NB4 (cell line): ENCODE results near the gene USF3.

ENCODE experiments used
- MYC ChIP-seq: IDR thresholded peaks from 2 replicates; pipeline ENCODE4 v1.6.1; 2011; ENCODE audit warnings: low read depth, low read length
- POLR2A ChIP-seq: IDR thresholded peaks from 2 replicates; pipeline ENCODE4 v1.6.1; 2011; ENCODE audit warnings: mild to moderate bottlenecking; ENCODE audit not compliant: insufficient read length; ENCODE audit errors: extremely low read depth
- TF ChIP-seq, protein P1 (sequence below): IDR thresholded peaks from one replicate; pipeline ENCODE4 v1.5.1; 2012; ENCODE audit warnings: low read depth, low read length
- TF ChIP-seq, protein P2 (sequence below): IDR thresholded peaks from 2 replicates; pipeline ENCODE4 v1.6.1; 2011; ENCODE audit warnings: low read depth, low read length

DNA sequence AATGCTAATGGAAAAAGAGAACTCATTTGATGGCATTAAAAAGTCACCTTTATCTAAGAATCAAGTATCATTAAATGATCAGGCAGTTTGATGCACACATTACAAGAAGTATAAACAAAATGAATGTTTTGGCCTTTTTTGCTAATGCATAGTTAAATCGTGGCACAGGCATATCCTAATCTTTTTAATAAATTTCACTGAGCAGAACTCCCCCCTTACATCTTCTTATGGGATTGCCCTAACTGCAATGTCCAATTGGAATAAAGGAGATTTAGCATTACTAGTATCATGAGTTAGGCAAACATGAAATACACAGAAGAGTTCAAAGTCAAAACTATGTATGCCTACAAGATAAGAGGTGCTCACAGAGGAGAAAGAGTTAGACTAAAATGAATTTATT lies 32.7 kb downstream of the USF3 start:
- TF ChIP-seq POLR2A (no peak), MYC (no peak)
- TF ChIP-seq, protein P1, sequence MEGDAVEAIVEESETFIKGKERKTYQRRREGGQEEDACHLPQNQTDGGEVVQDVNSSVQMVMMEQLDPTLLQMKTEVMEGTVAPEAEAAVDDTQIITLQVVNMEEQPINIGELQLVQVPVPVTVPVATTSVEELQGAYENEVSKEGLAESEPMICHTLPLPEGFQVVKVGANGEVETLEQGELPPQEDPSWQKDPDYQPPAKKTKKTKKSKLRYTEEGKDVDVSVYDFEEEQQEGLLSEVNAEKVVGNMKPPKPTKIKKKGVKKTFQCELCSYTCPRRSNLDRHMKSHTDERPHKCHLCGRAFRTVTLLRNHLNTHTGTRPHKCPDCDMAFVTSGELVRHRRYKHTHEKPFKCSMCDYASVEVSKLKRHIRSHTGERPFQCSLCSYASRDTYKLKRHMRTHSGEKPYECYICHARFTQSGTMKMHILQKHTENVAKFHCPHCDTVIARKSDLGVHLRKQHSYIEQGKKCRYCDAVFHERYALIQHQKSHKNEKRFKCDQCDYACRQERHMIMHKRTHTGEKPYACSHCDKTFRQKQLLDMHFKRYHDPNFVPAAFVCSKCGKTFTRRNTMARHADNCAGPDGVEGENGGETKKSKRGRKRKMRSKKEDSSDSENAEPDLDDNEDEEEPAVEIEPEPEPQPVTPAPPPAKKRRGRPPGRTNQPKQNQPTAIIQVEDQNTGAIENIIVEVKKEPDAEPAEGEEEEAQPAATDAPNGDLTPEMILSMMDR: no peak
- TF ChIP-seq, protein P2, sequence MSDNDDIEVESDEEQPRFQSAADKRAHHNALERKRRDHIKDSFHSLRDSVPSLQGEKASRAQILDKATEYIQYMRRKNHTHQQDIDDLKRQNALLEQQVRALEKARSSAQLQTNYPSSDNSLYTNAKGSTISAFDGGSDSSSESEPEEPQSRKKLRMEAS: no peak
